HCT116 (cell line): Measurements from ENCODE around the gene SAMD10.

ENCODE experiments used
- CTCF ChIP-seq, 3 experiments: fragments of 200-600 bp in 1 of 3; sonication (generic) in 1 of 3; IDR thresholded peaks in 2 of 3; conservative IDR thresholded peaks in 1 of 3; 2 replicates each; pipeline ENCODE4 v1.5.1; 2012 to 2017; ENCODE audit warnings: low read depth in 2 of 3, low read length in 2 of 3, antibody characterized with exemption in 1 of 3, borderline replicate concordance in 1 of 3, control low read depth in 1 of 3, mild to moderate bottlenecking in 1 of 3, mixed read lengths in 1 of 3, mixed run types in 1 of 3, moderate library complexity in 1 of 3; ENCODE audit not compliant: insufficient read depth in 1 of 3
- EZH2 ChIP-seq: fragments of 200-600 bp; sonication (generic); IDR thresholded peaks from 2 replicates; pipeline ENCODE4 v1.6.1; 2017; ENCODE audit warnings: antibody characterized with exemption, mixed run types
- SP1 ChIP-seq: IDR thresholded peaks from 2 replicates; pipeline ENCODE4 v1.6.1; 2012; ENCODE audit warnings: low read depth

GRCh38 chr20:63980806-63981728 is 1.6 kb upstream of the SAMD10 start, which contains the start of gene PRPF6:
- TF ChIP-seq SP1 (no peak), CTCF (IDR thresholded peaks at IDR 0.05 in 2 of 3, conservative IDR thresholded peaks at IDR 0.05 in 1 of 3; ENCODE audit: borderline replicate concordance in 1 of 3, insufficient read depth in 1 of 3, low read depth in 2 of 3, low read length in 2 of 3) (peak in 2 of 3 experiments; percentile 82 to 91; a peak in 4 of 6 replicates), EZH2 (no peak)
